CD4-positive, alpha-beta T cell (primary cell): ENCODE results near the gene FRMD8. TPM values are rescaled to one million over a fixed set of nuclear protein-coding genes. Genes with fewer than 3 reads are reported as not detected.
"Not testable (repeated sequence)": the region's sequence is repeated elsewhere in the genome, so short reads cannot be mapped to it uniquely, and the experiment has no call there.

Experiments
- ATAC-seq: fragments of 200-7000 bp; cut with Tn5 transposase; one replicate; pipeline ENCODE4 v1.10.0; 2022; ENCODE audit warnings: mild to moderate bottlenecking; ENCODE audit not compliant: poor library complexity
- CTCF ChIA-PET: fragments of 350-600 bp; sonication (Branson Sonifier 250); formaldehyde crosslinking; loops from one replicate; lab custom pipeline; 2021; ENCODE audit warnings: antibody characterized with exemption, inconsistent platforms; lab: Charles Lee
- POLR2A ChIA-PET: fragments of 350-600 bp; sonication (Branson Sonifier 250); formaldehyde crosslinking; loops from one replicate; lab custom pipeline; 2021; ENCODE audit warnings: antibody characterized with exemption, inconsistent platforms; lab: Charles Lee
- DNase-seq, 14 experiments: peaks; one replicate each; pipeline ENCODE4 v3.0.0-alpha.2; 2013 to 2020; ENCODE audit warnings: mixed read lengths in 2 of 14
- H3K27ac ChIP-seq, 2 donors: one replicate each; pipeline versions ENCODE4 v1.5.1 to v1.7.0; 2013; ENCODE audit warnings: low read length in 2 of 2, low read depth in 1 of 2, mild to moderate bottlenecking in 1 of 2
- H3K27me3 ChIP-seq, 2 experiments: 1 replicate in 1 of 2; 2 replicates in 1 of 2; pipeline versions ENCODE4 v1.6.1 to v1.7.0; 2013; ENCODE audit warnings: low read length in 2 of 2, control low read depth in 1 of 2, mild to moderate bottlenecking in 1 of 2, moderate library complexity in 1 of 2; ENCODE audit not compliant: insufficient read depth in 2 of 2, control insufficient read depth in 1 of 2
- H3K36me3 ChIP-seq: one replicate; pipeline ENCODE4 v1.6.1; 2013; ENCODE audit warnings: low read length, control low read depth; ENCODE audit not compliant: insufficient read depth
- H3K4me1 ChIP-seq: one replicate; pipeline ENCODE4 v1.6.1; 2013; ENCODE audit warnings: low read length, control low read depth; ENCODE audit not compliant: insufficient read depth
- H3K4me3 ChIP-seq: one replicate; pipeline ENCODE4 v1.5.1; 2013; ENCODE audit warnings: mild to moderate bottlenecking, low read length, moderate library complexity
- H3K9me3 ChIP-seq, 2 experiments: 1 replicate in 1 of 2; 2 replicates in 1 of 2; pipeline versions ENCODE4 v1.6.1 to v1.7.0; 2013; ENCODE audit warnings: low read length in 2 of 2, mild to moderate bottlenecking in 2 of 2, control low read depth in 1 of 2, moderate library complexity in 1 of 2; ENCODE audit not compliant: control insufficient read depth in 1 of 2, insufficient read depth in 1 of 2
- H3K27ac Mint-ChIP-seq: one replicate; pipeline ENCODE4 v1.8.0; 2020; ENCODE audit warnings: mixed read lengths
- H3K27me3 Mint-ChIP-seq: one replicate; pipeline ENCODE4 v1.8.0; 2021; ENCODE audit warnings: mixed read lengths
- H3K36me3 Mint-ChIP-seq: one replicate; pipeline ENCODE4 v1.8.0; 2021; ENCODE audit warnings: low read depth, mixed read lengths
- H3K4me1 Mint-ChIP-seq: one replicate; pipeline ENCODE4 v1.8.0; 2021; ENCODE audit warnings: low read depth, mixed read lengths
- H3K4me3 Mint-ChIP-seq: one replicate; pipeline ENCODE4 v1.8.0; 2020; ENCODE audit warnings: mild to moderate bottlenecking, mixed read lengths
- H3K9me3 Mint-ChIP-seq: one replicate; pipeline ENCODE4 v1.8.0; 2020; ENCODE audit warnings: mixed read lengths
- CTCF ChIP-seq: fragments of 200-600 bp; IDR thresholded peaks from one replicate; pipeline ENCODE4 v1.8.0; 2022; ENCODE audit warnings: antibody characterized with exemption, mild to moderate bottlenecking
- intact Hi-C, 2 experiments: fragments of 100-400 bp; cut with DNase I in 1 of 2; cut with micrococcal nuclease in 1 of 2; formaldehyde crosslinking; loops; one replicate each; pipeline versions ENCODE4 v1.15.1 to v1.9.0; 2023 to 2025; cut with DNase I, micrococcal nuclease
- total RNA-seq, 174 experiments: library from RNA in 2 of 174; stranded (reverse) in 2 of 174; gene quantifications; one replicate each; pipeline ENCODE4 v1.2.3 and lab custom pipeline; 2021 to 2026

Gene FRMD8
- total RNA-seq, 2 experiments from 2014 or later: 19.4 to 25.3 TPM

- Histone ChIP-seq H3K4me1 (peaks cover 23% of the 10 kb centered on the region), H3K9me3 (no peaks in the 10 kb centered on the region), H3K27ac (no peak overlapping the region), H3K27me3 (no peaks in the 10 kb centered on the region), H3K4me3 (no peak overlapping the region), H3K36me3 (peaks cover 47% of the 10 kb centered on the region)
- H3K9me3 Mint-ChIP-seq: no peaks in the 10 kb centered on the region
- H3K27me3 Mint-ChIP-seq: no peaks in the 10 kb centered on the region
- no peak for DNase-seq
- H3K4me1 Mint-ChIP-seq: peaks cover 19% of the 10 kb centered on the region
- H3K36me3 Mint-ChIP-seq: peaks cover 33% of the 10 kb centered on the region
- H3K27ac Mint-ChIP-seq: no peak overlapping the region
- TF ChIP-seq CTCF: no peak
- ATAC-seq: no peak
- ChIA-PET POLR2A (interaction anchor here (0.6 to 20.7 kb wide), 4 partner anchors 15 to 99 kb away, joined by 3 to 3042 read pairs (median 132); partner anchors contain the start of genes MALAT1 and SLC25A45), CTCF (interaction anchor here (0.9 to 1.3 kb wide), 2 partner anchors 13 to 30 kb away, joined by 3 to 6 read pairs; partner anchors contain the start of gene SLC25A45)
- H3K4me3 Mint-ChIP-seq: no peak overlapping the region
- intact Hi-C loops: no loop called here
These were observed 26.0 kb downstream of the FRMD8 start for GRCh38 chr11:65412271-65413076.

- H3K27ac ChIP-seq, H3K4me3 ChIP-seq, H3K27me3 ChIP-seq, H3K4me3 Mint-ChIP-seq, intact Hi-C loops, H3K27me3 Mint-ChIP-seq, DNase-seq, H3K9me3 ChIP-seq, H3K9me3 Mint-ChIP-seq, H3K27ac Mint-ChIP-seq, ATAC-seq: not testable (repeated sequence)
- Histone ChIP-seq H3K36me3 (peaks cover 44% of the 10 kb centered on the region), H3K4me1 (peaks cover 30% of the 10 kb centered on the region)
- peaks cover 25% of the 10 kb centered on the region for H3K4me1 Mint-ChIP-seq
- ChIA-PET CTCF (interaction anchor here (0.9 to 7.2 kb wide), 3 partner anchors 13 to 95 kb away, joined by 3 to 82 read pairs (median 6); partner anchors contain the start of gene SLC25A45), POLR2A (interaction anchor here (0.6 to 20.7 kb wide), 3 partner anchors 14 to 90 kb away, joined by 3 to 3042 read pairs (median 260); partner anchors contain the start of genes MALAT1 and SLC25A45)
- peaks cover 37% of the 10 kb centered on the region for H3K36me3 Mint-ChIP-seq
These were observed 26.7 kb downstream of the FRMD8 start for GRCh38 chr11:65413077-65413664.

GRCh38 chr11:65414776-65415498 is 28.5 kb downstream of the FRMD8 start:
- Mint-ChIP-seq H3K4me3 (peak overlapping the region; percentile 34), H3K4me1 (peaks cover 38% of the 10 kb centered on the region), H3K27ac (peak overlapping the region; percentile 24), H3K27me3 (no peaks in the 10 kb centered on the region), H3K36me3 (peaks cover 24% of the 10 kb centered on the region), H3K9me3 (no peaks in the 10 kb centered on the region)
- Histone ChIP-seq H3K9me3 (no peaks in the 10 kb centered on the region), H3K4me3 (no peak overlapping the region), H3K27me3 (no peaks in the 10 kb centered on the region), H3K36me3 (peaks cover 27% of the 10 kb centered on the region), H3K27ac (no peak overlapping the region), H3K4me1 (peaks cover 47% of the 10 kb centered on the region)
- ATAC-seq (no peak), DNase-seq (peak in 1 of 14 experiments; percentile 31)
- ChIA-PET CTCF (interaction anchor here (2.2 to 7.2 kb wide), 7 partner anchors 13 to 93 kb away, joined by 9 to 82 read pairs (median 32); partner anchors contain the start of genes FRMD8, MALAT1 and SLC25A45), POLR2A (interaction anchor here (0.6 to 20.7 kb wide), 11 partner anchors 12 to 88 kb away, joined by 3 to 3042 read pairs (median 12); partner anchors contain the start of genes FRMD8, MALAT1 and SLC25A45)
- intact Hi-C loops: loop anchor here in 1 of 2 experiments (5.0 kb wide), 1 partner anchor 48 kb away; no protein-coding TSS in a partner anchor
- TF ChIP-seq CTCF: no peak
